Stimulated activated CD4-positive, alpha-beta T cell treated with anti-CD3 and anti-CD28 coated beads, Interleukin-4, amount 100 ng/mL, for 4 hours (primary cell): ENCODE data around the gene DHRS3.

Experiments used
- DNase-seq, 2 experiments: peaks; one replicate each; pipeline ENCODE4 v3.0.0-alpha.2; 2020

Gene DHRS3

DNA sequence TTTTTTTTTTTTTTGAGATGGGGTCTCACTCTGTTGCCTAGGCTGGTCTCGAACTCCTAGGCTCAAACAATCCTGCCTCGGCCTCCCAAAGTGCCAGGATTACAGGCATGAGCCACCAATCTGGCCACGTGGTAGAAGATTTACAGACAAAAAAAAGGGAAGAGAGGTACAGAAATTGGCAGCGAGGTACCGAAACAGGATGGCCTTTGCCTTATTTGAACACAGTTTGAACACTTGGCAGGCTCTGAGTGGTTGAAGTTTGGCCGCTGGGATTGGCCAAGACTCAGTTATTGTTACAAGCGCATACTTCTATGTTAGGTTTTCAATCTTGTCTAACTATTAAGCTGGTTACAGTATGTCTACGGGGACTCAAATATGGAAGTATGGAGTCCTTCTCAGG is 19.7 kb upstream of the DHRS3 start:
- DNase-seq = no peak

DNA sequence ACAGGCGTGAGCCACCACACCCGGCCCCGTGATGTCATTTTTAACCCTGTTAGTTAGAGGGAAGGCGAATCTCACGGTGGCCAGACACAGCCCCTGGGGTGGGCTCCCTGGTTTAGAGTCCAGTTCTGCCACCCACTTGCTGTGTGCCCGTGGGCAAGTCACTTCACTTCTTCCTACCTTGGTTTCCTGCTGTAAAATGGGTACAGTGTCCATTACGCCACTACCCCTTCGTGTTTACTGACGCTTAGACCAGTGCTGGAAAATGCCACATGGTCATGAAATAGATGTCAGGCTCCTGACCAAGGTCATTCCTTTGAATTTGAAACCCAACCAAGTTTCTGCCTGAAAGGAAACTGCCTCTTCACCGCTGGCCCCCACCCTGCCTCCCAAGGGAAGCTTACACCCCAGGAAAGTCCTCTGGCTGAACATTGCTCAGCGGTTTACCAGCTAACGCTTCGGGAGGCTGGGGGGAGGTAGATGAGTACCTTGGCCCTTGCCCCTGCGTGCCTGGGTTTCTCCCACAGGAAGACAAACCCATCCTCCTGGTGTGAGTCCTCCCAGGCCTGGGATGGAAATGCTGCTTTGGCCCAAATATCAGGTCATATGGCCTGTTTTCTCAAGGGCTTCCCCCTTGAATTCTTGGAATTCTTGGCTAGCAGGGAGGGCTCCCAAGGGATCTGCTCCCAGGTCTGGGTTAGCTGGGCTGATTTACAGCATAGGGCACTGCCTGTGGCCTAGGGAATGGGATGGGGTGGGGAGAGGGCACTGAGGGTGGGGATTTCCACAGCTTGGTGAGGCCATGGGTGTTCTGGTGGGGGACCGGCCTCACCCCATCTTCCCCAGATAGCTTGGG is 18.3 kb upstream of the DHRS3 start:
- DNase-seq = no peak

DNA sequence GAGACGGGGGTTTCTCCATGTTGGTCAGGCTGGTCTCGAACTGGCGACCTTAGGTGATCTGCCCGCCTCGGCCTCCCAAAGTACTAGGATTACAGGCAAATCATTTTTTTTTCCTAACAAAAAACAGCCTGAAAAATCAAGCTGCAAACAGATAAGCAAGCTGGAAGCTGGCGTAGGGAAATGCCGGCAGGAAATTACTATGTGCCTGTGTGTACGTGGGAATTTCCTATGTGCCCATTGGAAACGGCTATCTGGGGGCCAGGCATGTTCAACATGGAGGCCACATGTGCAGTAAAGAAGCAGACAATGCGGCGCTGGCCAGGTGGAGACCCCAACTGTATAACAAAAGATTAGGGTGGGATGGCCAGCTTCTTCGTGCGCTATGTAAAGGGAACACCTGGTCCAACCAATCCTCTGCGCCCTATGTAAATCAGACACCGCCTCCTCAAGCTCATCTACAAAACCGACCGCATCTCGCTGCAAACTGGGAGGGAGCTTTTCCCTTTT is 16.7 kb upstream of the DHRS3 start:
- no peak for DNase-seq

DNA sequence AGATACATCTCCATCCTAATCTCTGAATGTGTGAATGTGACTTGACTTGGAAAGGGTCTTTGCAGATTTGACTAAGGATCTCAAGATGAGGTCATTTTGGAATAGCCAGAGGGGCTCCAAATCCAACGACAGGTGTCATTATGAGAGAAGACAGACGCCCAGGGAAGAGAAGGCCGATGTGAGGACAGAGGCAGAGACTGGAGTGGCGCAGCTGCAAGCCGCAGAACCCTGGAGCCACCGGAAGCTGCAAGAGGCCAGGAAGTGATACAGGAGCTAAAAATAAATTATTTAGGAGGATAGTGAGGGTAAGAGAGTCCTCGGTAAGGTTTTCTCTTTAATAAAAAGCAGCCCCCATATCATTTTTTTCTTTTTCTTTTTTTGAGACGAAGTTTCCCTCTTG is 16.1 kb upstream of the DHRS3 start:
- no peak for DNase-seq

DNA sequence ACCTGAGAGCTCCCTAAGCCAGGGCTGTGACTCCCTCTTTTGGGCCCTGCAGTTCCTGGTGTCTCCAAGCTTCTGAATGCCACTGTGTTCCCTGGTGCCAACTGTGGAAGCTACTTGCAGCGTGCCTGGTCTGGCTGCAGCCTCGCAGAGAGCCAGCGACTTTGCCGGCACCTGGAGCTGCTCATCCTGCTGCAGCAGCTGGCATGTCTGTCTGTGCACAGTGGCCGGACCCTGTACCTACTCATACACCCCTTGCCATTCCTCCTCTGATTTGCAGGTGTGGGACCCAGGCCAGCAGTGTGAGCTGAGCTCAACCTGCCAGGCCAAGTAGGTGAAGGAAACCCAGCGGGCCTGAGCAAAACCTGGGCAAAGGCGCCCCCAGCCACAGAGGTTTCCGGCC is 13.6 kb upstream of the DHRS3 start:
- no peak for DNase-seq

DNA sequence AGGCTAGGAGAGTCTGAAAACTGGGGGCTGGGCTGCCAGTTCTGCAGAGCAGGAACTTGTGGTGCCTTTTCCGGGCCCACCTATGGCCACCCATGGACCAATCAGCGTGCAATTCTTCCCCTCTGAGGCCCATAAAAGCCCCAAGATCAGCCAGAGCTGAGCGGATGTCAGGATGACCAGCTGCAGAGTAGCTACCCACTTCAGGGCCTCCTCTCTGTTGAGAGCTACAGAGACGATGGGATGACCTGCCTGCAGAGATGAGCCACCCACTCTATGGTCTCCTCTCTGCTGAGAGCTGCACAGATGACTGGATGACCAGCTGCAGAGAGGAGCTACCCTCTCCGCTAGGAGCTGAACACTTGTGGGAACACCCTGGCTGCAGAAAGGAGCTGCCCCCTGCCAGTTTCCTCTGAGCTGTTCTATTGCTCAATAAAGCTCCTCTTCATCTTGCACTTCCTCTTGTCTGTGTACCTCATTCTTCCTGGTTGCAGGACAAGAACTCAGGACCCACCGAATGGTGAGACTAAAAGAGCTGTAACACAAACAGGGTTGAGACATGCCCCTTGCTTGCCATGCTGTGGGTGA is 13.0 kb upstream of the DHRS3 start:
- DNase-seq = no peak

DNA sequence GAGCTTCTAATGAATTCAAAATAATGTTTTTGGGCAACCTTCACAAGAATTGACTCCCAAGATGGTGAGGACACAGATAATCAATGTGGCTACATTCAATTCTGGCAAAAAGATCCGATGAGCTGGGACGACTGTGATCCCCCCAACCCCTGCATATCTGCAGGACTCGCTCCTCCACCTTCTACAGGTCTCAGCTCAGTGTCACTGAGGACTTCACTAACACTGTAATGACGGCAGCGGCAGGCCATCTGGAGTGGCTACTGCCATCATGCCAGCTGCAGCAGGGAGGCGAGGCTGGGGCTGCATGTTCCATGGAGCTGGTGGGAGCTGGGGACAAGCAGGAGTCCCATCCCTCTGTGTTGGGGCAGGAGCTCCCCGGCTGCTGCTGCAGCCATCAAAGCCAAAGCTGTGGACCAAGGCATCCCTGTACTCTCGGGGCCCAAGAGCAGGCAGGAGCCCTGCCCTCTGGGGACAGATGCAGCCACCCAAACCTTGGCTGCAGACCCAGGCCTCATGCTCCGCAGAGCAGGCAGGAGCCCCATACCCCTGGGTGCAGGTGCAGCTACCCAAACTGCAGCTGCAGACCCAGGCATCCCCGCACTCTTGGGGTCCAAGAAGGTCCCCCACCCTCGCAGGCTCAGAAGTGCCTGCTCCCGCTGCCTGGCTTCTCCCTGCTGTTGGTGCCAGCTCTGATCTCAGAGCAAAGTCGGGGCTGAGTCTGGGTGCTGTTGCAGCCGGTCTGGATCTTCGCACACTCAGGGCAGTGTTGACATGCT is 12.2 kb upstream of the DHRS3 start:
- no peak for DNase-seq

DNA sequence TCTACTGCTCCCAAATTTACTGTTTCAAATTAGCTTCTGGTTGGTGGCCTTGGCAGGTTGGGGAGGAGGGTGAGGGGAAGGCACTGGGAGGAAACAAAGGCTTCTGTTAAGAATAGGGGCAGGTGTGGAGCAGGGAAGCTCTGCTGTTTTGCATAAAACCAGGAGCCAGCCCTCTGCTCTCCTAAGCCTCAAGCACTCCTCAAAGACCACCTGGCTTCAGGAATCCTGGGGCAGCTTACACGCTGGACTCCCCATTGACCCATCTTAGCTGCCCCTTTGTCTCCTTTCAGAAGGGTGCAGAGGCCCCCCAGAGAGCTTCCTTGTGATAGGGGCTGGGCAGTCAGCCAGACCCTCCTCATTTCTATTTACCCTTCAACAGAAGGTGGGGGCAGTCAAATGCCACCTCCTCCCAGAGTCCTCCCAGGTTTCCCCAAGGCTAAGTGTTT is 11.5 kb upstream of the DHRS3 start:
- DNase-seq = no peak

DNA sequence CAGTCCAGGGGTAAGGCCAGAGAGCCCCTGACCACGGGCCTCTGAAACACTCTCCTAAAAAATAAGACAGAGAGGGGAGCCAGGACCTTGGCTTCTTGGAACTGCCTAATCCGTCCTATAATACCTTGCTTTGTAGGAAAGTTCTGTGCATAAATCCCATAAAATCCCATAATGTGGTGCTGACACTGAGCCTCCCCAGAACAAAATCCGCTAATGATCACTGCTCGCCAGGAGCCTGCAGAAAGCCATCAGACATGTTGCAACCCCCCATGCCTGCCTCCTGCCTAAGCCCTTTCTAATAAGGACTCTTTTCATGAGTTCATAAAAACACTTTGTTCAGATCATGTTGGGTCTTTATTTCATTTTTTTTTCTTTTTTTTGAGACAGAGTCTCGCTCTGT is 9.3 kb upstream of the DHRS3 start:
- DNase-seq = no peak

DNA sequence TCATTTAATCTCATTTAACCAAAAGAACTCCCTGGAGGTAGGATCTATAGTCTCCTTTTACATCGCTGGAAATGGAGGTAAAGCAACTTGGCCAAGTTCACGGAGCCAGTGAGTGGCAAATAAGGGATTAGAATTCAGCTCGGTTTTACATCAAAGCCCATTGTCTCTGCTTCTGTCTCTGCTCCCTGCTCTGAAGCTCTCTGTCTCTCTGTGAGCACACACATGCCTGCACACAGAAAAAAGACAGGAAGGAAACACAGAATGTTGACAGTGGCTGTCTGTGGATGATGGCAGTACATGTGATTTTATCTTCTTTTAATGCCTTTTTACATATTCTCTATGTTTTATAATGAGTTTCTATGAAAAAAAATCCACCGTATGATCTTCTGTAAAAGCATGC is 8.9 kb upstream of the DHRS3 start:
- DNase-seq = no peak

DNA sequence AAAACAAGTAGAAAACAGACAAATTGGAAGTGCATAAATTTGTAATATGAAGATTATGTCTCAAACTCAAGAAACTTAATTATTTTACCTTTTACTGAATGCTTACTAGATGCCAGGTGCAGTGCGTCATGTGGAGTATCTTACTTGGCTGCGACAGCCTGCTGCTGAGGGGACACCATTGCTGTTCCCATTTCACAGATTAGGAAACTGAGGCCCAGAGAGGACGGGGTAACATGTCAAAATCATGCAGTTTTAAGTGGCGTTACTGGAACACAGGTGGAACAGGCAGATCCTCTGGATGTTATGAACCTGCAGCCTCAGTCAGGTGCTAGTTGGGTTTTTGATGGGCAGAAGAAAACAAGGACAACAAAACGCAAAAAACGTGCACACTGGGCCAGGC is 7.3 kb upstream of the DHRS3 start:
- DNase-seq = no peak

DNA sequence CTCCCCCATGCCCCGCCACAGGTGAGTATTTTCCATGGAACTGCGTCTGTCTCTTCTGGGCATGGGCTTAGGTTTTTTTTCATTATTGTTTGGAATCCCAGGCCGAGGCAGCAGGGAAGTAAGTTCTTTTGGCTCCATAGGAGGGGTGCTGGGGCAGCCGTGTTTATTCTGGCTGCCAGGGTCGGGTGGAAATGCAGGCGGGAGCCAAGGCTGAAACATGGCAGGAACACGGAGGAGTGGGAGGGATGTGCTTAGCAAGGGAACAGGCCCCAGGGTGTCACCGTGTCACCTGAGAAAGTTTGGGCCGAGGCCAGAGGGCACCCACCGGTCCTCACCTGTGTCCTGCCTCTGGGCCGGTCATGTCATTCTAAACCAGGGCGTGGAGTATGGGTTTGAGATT is 4.5 kb upstream of the DHRS3 start:
- DNase-seq = no peak

DNA sequence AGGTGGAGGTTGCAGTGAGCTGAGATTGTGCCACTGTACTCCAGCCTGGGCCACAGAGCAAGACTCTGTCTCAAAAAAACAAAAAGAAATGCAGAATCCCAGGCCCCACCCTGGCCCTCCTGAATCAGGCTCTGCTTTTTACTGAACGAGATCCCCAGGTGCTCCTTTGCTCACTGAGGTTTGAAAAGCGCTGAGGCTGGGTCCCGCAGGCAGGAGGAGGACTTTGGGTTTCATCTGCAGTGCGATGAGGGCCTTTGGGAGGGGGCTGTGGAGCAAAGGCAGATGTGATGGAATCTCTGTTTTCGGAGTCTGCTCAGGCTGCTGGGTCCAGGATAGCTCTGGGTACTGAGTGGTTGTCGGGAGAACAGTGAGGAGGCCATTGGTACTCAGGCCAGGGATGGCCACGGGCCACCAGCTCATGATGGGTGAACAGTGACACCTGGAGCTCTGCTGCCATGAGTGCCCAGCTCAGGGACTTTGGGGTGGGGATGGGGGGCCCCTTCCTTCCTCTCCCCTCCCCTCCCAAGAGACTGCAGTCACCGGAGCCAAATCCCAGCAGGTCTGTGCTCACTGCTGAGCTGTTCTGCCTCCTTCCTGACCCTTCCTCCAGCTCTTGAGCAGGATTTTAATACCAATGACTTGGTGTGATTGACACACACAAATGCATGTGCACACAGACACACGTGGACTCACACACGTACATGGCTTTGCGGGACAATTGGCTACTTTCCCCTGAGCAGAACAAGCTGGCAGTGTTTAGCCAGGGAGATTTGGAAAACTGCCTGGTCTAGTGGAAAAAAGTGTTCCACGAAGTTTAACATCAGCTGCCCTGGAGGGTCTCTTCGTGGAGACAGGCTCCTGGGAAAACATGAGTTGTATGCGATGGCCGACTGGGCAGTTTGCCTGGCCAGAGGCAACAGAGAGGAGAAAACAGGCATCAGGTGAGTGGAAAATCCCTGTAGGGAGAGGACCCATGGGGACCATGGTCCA is 3.6 kb upstream of the DHRS3 start:
- no peak for DNase-seq

DNA sequence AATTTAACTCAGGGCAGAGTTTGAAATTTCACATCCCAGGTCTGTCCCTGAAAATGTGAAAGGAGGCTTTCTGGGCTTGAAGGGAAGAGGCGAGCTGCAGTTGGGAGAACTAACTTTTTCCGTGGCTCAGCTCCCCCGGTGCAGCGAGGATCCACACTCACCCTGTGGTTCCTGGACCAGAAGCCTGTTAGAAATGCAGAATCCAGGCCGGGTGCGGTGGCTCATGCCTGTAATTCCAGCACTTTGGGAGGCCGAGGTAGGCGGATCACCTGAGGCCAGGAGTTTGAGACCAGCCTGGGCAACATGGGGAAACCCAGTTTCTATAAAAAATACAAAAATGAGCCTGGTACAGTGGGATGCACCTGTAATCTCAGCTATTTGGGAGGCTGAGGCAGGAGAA is 2.9 kb upstream of the DHRS3 start:
- no peak for DNase-seq

DNA sequence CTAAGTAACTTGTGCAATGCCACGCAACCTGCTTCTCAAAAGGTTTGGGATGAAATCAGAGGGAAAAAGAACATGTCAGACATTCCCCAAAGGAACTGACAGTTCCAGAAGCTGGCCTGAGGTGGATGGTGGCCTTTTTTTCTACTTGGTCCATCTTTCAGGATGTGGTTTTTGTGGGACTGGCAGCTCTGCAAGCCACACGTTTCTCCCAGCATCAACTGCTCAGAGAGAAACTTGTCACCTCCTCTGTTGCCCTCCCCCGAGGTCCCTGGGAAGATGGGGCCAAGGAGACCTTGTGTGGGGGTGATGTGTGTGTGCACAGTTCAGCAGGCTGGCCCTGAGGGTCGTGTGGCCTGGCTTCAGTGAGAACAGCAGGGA is 2.5 kb upstream of the DHRS3 start:
- no peak for DNase-seq

DNA sequence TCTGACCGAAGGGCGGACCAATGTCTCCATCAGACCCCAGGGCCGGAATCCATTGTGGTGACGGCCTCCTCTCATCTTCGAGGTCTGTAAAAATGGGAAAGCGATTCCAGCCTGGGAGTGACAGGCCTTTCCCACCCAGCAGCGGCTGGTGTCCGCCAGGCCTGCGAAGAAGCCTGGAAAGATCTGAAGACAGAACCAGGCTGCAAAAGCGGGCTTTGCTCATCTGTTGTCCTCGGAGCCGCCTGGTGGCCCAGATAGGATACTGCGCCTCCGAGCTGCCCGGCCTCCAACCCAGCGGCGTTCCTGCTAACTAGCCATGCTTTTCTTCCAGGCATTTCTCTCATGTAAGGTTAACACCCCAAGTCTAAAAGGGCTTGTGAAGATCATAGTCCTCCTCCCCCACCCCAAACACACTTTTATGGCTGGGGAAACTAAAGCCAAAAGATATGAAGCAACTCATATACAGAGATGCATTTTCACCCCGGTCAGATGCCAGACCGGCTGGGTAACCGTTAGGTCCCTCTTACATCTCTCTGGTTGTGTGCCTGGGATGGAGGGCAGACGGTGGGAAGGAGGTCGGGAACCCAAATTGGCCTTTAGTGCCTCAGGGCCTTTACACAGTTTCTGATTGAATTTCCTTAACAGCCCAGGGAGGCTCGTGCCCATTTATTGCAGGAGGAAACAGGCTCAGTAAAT is 1.9 kb upstream of the DHRS3 start:
- DNase-seq = peak; percentile 72 to 74

DNA sequence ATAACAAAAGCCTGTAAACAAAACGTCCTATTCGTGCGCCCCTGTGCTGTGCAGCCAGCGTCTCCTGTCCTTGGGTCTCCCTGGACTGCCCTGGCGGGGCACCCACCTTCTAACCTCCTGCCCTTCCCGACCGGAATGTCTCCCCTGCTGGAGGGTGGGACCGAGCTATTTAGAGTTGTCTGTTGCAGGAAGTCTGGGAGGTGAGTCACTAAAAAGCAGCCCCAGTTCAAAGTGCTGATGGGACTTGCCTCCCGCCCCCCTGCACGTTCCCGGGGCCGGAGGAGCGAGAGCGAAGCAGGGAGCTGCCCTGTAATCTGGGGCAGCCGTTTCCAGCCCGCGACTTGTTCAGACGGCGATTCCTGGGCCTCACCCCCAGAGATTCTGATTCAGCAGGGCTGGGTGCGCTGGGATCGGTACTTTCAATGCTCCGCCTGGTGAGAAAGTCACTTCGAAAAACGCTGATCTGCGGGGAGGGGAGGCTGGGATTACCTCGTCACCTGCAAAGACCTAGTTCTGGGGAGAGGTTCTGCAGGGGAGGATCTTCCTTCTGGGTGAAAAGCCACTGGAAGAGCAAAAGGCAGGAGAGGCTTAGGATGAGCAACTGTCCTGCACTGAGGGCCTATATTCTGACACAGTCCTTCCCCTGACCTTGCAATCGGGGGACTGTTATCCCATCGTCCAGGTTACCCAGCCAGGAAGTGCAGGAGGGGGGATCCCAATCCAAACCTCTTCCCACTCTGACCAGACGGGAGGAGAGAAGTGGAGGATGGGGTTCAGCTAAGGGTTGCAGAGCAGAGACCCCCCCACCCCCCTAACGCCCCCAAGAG is 1.2 kb upstream of the DHRS3 start:
- peak; percentile 53 to 60 for DNase-seq

DNA sequence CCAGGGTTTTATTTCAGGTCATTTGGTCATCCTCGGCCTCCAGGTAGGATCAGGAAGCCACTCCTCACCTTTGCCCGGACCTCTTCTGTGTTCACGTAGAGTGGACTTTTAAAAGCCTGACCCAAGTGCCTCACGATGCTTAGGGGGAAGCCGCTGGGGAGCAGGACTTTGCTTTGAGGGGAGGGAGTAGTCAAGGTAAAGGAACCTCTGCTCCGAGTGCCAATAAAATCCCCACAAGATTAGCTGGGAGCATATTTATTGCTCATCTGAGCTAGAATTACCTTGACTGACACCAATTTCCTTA is 603 bp upstream of the DHRS3 start:
- no peak for DNase-seq

DNA sequence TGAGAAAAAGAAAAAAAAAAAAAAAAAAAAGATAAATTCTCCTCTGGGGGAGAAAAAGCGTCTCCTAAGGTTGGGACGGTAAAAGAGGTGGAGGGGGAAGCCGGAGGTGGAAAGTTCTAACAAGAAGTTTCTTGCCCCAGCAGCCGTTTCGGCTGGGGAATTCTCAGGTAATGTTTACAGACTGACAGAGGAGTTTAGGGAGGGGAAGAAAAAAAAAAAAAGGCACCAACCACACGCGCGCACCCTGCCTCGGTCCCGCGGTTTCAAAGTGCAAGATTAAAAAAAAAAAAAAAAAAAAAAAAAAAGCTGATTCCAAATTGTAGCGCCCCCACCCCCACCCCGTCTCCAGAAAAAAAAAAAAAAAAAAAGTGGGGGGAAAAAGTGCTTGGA is 504 bp downstream of the DHRS3 start:
- peak; percentile 24 to 57 for DNase-seq

DNA sequence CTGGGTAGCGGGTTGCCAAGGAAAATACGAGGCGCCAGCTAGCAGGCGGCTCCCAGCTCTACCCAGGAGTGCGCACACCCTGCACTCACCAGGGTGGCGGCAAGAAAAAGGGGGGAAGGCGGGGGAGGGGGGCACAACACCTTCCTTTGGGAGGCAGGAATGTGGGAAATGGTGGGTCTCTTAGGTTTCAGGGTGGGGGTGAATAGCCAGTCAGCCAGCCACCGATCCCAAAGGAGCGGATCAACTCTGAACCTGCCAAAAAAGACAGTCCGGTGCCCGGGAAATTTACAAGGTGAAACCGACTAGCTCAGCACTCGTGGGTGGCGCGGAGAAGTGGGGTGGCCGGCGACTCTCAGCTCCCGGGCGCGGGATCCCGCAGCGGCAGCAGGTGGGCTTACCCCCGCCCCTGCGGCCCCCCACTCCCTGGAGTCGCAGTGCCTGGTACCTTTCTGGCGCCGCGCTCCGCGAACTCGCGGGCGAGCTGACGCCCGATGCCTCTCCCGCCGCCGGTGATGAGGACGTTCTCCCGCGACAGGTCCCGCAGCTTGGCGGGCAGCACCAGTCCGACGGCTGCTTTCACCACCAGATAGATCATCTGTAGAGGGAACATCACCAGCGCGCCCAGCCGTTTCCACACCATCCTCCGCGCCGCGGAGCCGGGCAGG is 1.2 kb downstream of the DHRS3 start:
- peak; percentile 16 to 20 for DNase-seq
